Lower leg skin (tissue), 3 donors: ENCODE measurements around the gene SLBP.

Experiments used
- POLR2A ChIP-seq, 2 donors: fragments of 450-650 bp; IDR thresholded peaks; one replicate each; pipeline ENCODE4 v1.6.1; 2016 to 2017; ENCODE audit warnings: antibody characterized with exemption in 2 of 2, mild to moderate bottlenecking in 1 of 2, moderate library complexity in 1 of 2
- TF ChIP-seq, protein P1 (sequence below), 3 donors: fragments of 450-650 bp; IDR thresholded peaks; one replicate each; pipeline ENCODE4 v1.5.1; 2016; ENCODE audit warnings: antibody characterized with exemption in 3 of 3, mild to moderate bottlenecking in 3 of 3, moderate library complexity in 2 of 3

DNA sequence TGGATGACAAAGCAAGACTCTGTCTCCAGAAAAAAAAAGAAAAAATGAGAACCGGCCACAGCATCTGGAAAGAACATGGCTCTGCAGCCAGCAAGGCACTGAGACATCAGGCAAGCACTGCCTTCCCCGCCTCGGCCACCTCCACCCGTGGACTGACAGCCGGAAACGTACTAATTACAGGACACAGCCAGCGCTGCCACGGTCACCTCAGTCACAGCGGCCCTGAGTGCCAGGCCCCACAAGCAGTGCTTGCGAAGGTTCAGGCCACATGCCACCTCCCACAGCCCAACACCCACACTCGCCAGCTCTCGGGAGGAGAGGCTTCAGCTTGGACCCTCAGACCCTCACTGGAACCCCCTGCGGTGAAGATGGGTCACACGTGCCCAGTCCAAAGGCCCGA, 44.8 kb downstream of the SLBP start:
- TF ChIP-seq, protein P1, sequence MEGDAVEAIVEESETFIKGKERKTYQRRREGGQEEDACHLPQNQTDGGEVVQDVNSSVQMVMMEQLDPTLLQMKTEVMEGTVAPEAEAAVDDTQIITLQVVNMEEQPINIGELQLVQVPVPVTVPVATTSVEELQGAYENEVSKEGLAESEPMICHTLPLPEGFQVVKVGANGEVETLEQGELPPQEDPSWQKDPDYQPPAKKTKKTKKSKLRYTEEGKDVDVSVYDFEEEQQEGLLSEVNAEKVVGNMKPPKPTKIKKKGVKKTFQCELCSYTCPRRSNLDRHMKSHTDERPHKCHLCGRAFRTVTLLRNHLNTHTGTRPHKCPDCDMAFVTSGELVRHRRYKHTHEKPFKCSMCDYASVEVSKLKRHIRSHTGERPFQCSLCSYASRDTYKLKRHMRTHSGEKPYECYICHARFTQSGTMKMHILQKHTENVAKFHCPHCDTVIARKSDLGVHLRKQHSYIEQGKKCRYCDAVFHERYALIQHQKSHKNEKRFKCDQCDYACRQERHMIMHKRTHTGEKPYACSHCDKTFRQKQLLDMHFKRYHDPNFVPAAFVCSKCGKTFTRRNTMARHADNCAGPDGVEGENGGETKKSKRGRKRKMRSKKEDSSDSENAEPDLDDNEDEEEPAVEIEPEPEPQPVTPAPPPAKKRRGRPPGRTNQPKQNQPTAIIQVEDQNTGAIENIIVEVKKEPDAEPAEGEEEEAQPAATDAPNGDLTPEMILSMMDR (IDR thresholded peaks at IDR 0.05): no peak
- TF ChIP-seq POLR2A (IDR thresholded peaks at IDR 0.05): no peak
